Sigmoid colon (tissue), 7 donors: ENCODE data around the gene ADAMTS6. TPM values are rescaled to one million over a fixed set of nuclear protein-coding genes. Genes with fewer than 3 reads are reported as not detected.
A peak's percentile ranks its signal among the peaks of the same experiment; 100 is the strongest.

Experiments
- DNase-seq: peaks from one replicate; pipeline ENCODE4 v3.0.0-alpha.2; 2019
- H3K27ac ChIP-seq, 4 donors: fragments of 200-600 bp; sonication (generic); one replicate each; pipeline ENCODE4 v1.5.1; 2016 to 2019; ENCODE audit warnings: mild to moderate bottlenecking in 1 of 4
- H3K27me3 ChIP-seq, 3 donors: fragments of 200-600 bp; sonication (generic); one replicate each; pipeline ENCODE4 v1.5.1; 2019; ENCODE audit warnings: mild to moderate bottlenecking in 1 of 3
- H3K36me3 ChIP-seq, 4 donors: fragments of 200-600 bp; sonication (generic); one replicate each; pipeline ENCODE4 v1.5.1; 2016 to 2019
- H3K4me1 ChIP-seq, 4 donors: fragments of 200-600 bp; sonication (generic); one replicate each; pipeline ENCODE4 v1.5.1; 2017 to 2019
- H3K4me3 ChIP-seq, 4 donors: fragments of 200-600 bp; sonication (generic); one replicate each; pipeline ENCODE4 v1.5.1; 2017 to 2019; ENCODE audit warnings: mild to moderate bottlenecking in 2 of 4, moderate library complexity in 1 of 4
- H3K9me3 ChIP-seq, 4 donors: fragments of 200-600 bp in 3 of 4; sonication (generic) in 3 of 4; one replicate each; pipeline versions ENCODE4 v1.5.1 to v1.6.1; 2013 to 2019
- EP300 ChIP-seq, 4 donors: sonication (generic); formaldehyde crosslinking; IDR thresholded peaks; one replicate each; pipeline ENCODE4 v1.6.1; 2017; ENCODE audit warnings: antibody characterized with exemption in 4 of 4
- POLR2A ChIP-seq, 2 donors: fragments of 450-650 bp; IDR thresholded peaks; one replicate each; pipeline ENCODE4 v1.6.1; 2016; ENCODE audit warnings: antibody characterized with exemption in 2 of 2, mild to moderate bottlenecking in 2 of 2, moderate library complexity in 2 of 2
- POLR2AphosphoS5 ChIP-seq, 4 donors: sonication (generic); formaldehyde crosslinking; IDR thresholded peaks; one replicate each; pipeline ENCODE4 v1.6.1; 2017; ENCODE audit warnings: antibody characterized with exemption in 4 of 4
- WGBS, 2 donors: extraction: QIAGEN DNeasy Blood & Tissue Kit; methylation state at CpG; one replicate each; pipeline ENCODE4 v1.1.7; 2013; 5-methylcytosine and 5-hydroxymethylcytosine counted together
- intact Hi-C: fragments of 100-400 bp; cut with DNase I; formaldehyde crosslinking; loops from one replicate; pipeline ENCODE4 v1.15.1; 2023
- polyA plus RNA-seq, 3 donors: library from polyadenylated mRNA; stranded (reverse); fragments of 200-250 nt; gene quantifications; one replicate each; pipeline ENCODE4 v1.2.3, GENCODE V29; 2013
- total RNA-seq, 4 donors: library from RNA; depleted of rRNA; stranded (reverse); fragments of >200 nt; gene quantifications; one replicate each; pipeline ENCODE4 v1.1.0, GENCODE V29; 2016
- TF ChIP-seq, protein P1 (sequence below), 4 experiments: fragments of 450-650 bp in 3 of 4; fragments of 200-600 bp in 1 of 4; IDR thresholded peaks; one replicate each; pipeline ENCODE4 v1.5.1; 2016 to 2019; ENCODE audit warnings: antibody characterized with exemption in 4 of 4, mild to moderate bottlenecking in 3 of 4, moderate library complexity in 2 of 4
- donor health status: healthy with polysubstance abuse.
- donor health status: Bipolar disorder and iron deficiency.
- donor health status: healthy.

The ADAMTS6 gene
- total and polyA plus RNA-seq, 7 donors = 0.74 to 18.3 (median 7.1) TPM; not detected in 2

- 90% methylated on average over 2 of the region's 2 CpGs for WGBS, 2 donors
- no peak for TF ChIP-seq POLR2AphosphoS5 (IDR thresholded peaks at IDR 0.05)
- no peak overlapping the region for H3K27ac ChIP-seq
Measured at GRCh38 chr5:65133477-65134110, 348.1 kb downstream of the ADAMTS6 start.

DNA sequence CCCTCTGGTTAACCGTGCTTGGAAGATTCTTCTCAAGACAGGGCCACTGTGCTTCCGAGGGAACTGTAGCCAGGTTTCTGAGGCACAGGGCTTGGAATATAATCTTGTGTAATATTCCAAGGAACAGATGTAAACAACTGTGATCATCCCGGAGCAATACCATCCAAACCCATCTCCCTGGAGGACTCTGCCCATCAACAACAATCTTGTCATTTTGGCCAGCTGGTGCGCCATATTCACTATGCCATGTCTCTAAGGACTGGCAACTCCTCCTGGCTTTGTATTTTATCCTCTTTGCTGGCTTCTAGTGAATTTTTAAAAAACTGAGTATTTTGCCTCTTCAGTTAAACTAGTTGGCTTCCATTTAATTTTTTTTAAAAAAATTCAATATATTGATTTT, 349.3 kb downstream of the ADAMTS6 start:
- H3K9me3 ChIP-seq = no peaks in the 10 kb centered on the region
- intact Hi-C loops = no loop called here
- no peaks in the 10 kb centered on the region for H3K36me3 ChIP-seq
- DNase-seq = no peak
- WGBS, 2 donors = 95 to 97% methylated on average over 4 of the region's 4 CpGs
- peaks cover 0 to 13% (median 12%) of the 10 kb centered on the region in 4 donors for H3K4me1 ChIP-seq
- no peak overlapping the region for H3K27ac ChIP-seq
- no peaks in the 10 kb centered on the region for H3K27me3 ChIP-seq
- no peak overlapping the region for H3K4me3 ChIP-seq
- no peak for TF ChIP-seq EP300 (IDR thresholded peaks at IDR 0.05)
- no peak for TF ChIP-seq POLR2A (IDR thresholded peaks at IDR 0.05)
- TF ChIP-seq POLR2AphosphoS5 (IDR thresholded peaks at IDR 0.05) = no peak
- TF ChIP-seq, protein P1, sequence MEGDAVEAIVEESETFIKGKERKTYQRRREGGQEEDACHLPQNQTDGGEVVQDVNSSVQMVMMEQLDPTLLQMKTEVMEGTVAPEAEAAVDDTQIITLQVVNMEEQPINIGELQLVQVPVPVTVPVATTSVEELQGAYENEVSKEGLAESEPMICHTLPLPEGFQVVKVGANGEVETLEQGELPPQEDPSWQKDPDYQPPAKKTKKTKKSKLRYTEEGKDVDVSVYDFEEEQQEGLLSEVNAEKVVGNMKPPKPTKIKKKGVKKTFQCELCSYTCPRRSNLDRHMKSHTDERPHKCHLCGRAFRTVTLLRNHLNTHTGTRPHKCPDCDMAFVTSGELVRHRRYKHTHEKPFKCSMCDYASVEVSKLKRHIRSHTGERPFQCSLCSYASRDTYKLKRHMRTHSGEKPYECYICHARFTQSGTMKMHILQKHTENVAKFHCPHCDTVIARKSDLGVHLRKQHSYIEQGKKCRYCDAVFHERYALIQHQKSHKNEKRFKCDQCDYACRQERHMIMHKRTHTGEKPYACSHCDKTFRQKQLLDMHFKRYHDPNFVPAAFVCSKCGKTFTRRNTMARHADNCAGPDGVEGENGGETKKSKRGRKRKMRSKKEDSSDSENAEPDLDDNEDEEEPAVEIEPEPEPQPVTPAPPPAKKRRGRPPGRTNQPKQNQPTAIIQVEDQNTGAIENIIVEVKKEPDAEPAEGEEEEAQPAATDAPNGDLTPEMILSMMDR (IDR thresholded peaks at IDR 0.05) = no peak

More at GRCh38 chr5:65133477-65134110, 348.1 kb downstream of the ADAMTS6 start:
- H3K27me3 ChIP-seq = no peaks in the 10 kb centered on the region
- H3K9me3 ChIP-seq = no peaks in the 10 kb centered on the region
- no peaks in the 10 kb centered on the region for H3K36me3 ChIP-seq
- peaks cover 0 to under 1% (median 0%) of the 10 kb centered on the region in 4 donors for H3K4me1 ChIP-seq
- DNase-seq = no peak
- H3K4me3 ChIP-seq = no peak overlapping the region
- intact Hi-C loops = no loop called here

DNA sequence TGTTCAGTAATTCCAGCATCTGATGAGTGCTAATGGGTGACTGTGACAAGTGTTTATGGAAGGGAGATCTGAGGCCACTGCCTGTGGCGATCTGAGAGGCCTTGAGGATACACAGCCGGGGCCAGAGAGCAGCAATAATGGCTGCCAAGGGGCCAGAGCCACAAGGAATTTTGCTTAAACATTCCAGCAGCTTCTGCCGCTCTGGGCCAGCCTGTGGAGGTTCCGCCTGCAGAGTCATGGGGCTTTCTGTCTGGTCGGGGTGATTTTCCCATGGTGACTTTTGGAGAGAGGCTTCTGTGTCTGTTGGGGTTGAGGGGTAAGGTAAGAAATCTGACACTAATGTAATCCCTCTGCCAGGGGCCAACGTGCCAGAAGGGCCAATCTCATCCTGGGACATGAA, 353.5 kb downstream of the ADAMTS6 start:
- Histone ChIP-seq H3K27me3 (no peaks in the 10 kb centered on the region), H3K4me3 (no peak overlapping the region), H3K9me3 (no peaks in the 10 kb centered on the region), H3K4me1 (peaks cover 0 to 33% (median 30%) of the 10 kb centered on the region in 4 donors), H3K27ac (peak overlapping the region; percentile 56 to 79 (median 60)), H3K36me3 (no peaks in the 10 kb centered on the region)
- DNase-seq = no peak
- TF ChIP-seq EP300 (IDR thresholded peaks at IDR 0.05) (no peak), POLR2A (IDR thresholded peaks at IDR 0.05) (no peak), POLR2AphosphoS5 (IDR thresholded peaks at IDR 0.05) (no peak)
- TF ChIP-seq, protein P1 (IDR thresholded peaks at IDR 0.05) = no peak
- WGBS, 2 donors = 77 to 82% methylated on average over 6 of the region's 6 CpGs
- intact Hi-C loops = no loop called here

DNA sequence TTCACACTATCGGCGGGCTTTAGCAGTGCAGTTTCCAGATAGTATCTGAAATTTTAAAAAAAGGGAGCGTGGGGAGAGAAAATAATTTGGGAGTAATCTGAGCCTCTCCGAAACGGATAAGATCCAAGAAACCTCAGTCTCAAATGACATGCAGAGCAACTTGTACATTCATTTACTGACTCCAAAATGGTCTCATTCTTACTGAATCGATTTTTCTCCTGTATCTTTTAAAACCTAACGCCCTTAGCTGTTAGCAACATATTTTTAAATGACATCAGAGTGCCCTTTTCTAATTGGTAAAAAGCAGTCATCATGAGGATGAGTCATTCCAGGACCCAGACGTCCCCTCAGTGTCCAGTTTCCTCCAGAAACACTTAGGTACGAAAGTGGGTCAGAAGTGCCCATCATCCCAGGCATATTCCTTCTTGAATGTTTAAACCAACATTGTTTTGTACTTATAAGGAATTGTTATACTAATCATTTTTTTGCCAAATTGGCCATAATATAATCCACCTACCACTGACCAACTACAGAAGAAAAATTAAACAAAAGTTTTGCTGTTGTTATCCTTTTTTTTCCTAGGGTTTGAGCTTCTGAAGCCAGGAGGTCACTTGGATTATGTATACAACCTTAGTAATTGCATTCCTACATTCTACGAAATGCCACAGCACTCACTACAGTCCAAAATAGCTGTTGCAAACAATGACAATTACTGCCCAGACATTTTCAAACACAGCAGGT, 354.4 kb downstream of the ADAMTS6 start:
- no peak for DNase-seq
- 81 to 83% methylated on average over 10 of the region's 10 CpGs for WGBS, 2 donors
- TF ChIP-seq, protein P1 (IDR thresholded peaks at IDR 0.05) = no peak
- TF ChIP-seq POLR2A (IDR thresholded peaks at IDR 0.05) (no peak), EP300 (IDR thresholded peaks at IDR 0.05) (no peak), POLR2AphosphoS5 (IDR thresholded peaks at IDR 0.05) (no peak)
- no peaks in the 10 kb centered on the region for H3K9me3 ChIP-seq
- intact Hi-C loops = no loop called here
- no peak overlapping the region for H3K4me3 ChIP-seq
- H3K36me3 ChIP-seq = no peaks in the 10 kb centered on the region
- peak overlapping the region; percentile 56 to 79 (median 60) for H3K27ac ChIP-seq
- H3K27me3 ChIP-seq = no peaks in the 10 kb centered on the region
- peaks cover 0 to 33% (median 30%) of the 10 kb centered on the region in 4 donors for H3K4me1 ChIP-seq

- Histone ChIP-seq H3K9me3 (no peaks in the 10 kb centered on the region), H3K4me3 (no peak overlapping the region), H3K27me3 (no peaks in the 10 kb centered on the region), H3K36me3 (no peaks in the 10 kb centered on the region), H3K27ac (peak overlapping the region; percentile 56 to 79 (median 60)), H3K4me1 (peaks cover 0 to 33% (median 30%) of the 10 kb centered on the region in 4 donors)
- TF ChIP-seq, protein P1 (IDR thresholded peaks at IDR 0.05) = no peak
- TF ChIP-seq POLR2A (IDR thresholded peaks at IDR 0.05) (no peak), POLR2AphosphoS5 (IDR thresholded peaks at IDR 0.05) (no peak), EP300 (IDR thresholded peaks at IDR 0.05) (no peak)
- WGBS, 2 donors = 88% methylated on average over 6 of the region's 6 CpGs
- intact Hi-C loops = no loop called here
- no peak for DNase-seq
Measured at GRCh38 chr5:65126542-65127069, 355.1 kb downstream of the ADAMTS6 start.
